Liver (tissue), 3 donors: ENCODE measurements around the gene HNRNPA1.

Experiments used
- CTCF ChIP-seq: fragments of 150-350 bp; IDR thresholded peaks from 2 replicates; pipeline ENCODE4 v1.5.1; 2017; ENCODE audit warnings: improper control_type of control experiment, low read depth, low read length; ENCODE audit not compliant: missing input control
- GABPA ChIP-seq, 2 donors: IDR thresholded peaks in 1 of 2; conservative IDR thresholded peaks in 1 of 2; 2 replicates each; pipeline ENCODE4 v1.6.1; 2016; ENCODE audit warnings: antibody characterized with exemption in 2 of 2, mild to moderate bottlenecking in 1 of 2, moderate library complexity in 1 of 2
- JUND ChIP-seq, 2 donors: IDR thresholded peaks; 2 replicates each; pipeline ENCODE4 v1.6.1; 2016; ENCODE audit warnings: antibody characterized with exemption in 2 of 2
- MAX ChIP-seq: IDR thresholded peaks from 2 replicates; pipeline ENCODE4 v1.6.1; 2016; ENCODE audit warnings: antibody characterized with exemption
- REST ChIP-seq: IDR thresholded peaks from 2 replicates; pipeline ENCODE4 v1.6.1; 2016; ENCODE audit warnings: antibody characterized with exemption, mild to moderate bottlenecking
- TAF1 ChIP-seq: conservative IDR thresholded peaks from 2 replicates; pipeline ENCODE4 v1.6.1; 2016; ENCODE audit warnings: antibody characterized with exemption, mild to moderate bottlenecking
- donor health status: healthy.
- donor health status: healthy.

GRCh38 chr12:54333420-54334034 is 53.0 kb downstream of the HNRNPA1 start:
- TF ChIP-seq CTCF = no peak
- TF ChIP-seq TAF1 = no peak
- TF ChIP-seq MAX = no peak
- no peak for TF ChIP-seq GABPA (IDR thresholded peaks at IDR 0.05 in 1 of 2, conservative IDR thresholded peaks at IDR 0.05 in 1 of 2)
- TF ChIP-seq REST = no peak
- no peak for TF ChIP-seq JUND (IDR thresholded peaks at IDR 0.05)
